ENCODE data around the gene SEMA3C. TPM values are rescaled to one million over a fixed set of nuclear protein-coding genes. Genes with fewer than 3 reads are reported as not detected.
A peak's percentile ranks its signal among the peaks of the same experiment; 100 is the strongest.

Gene SEMA3C
- total RNA-seq, 2 experiments from 2014 or later = 0.08 TPM

DNA sequence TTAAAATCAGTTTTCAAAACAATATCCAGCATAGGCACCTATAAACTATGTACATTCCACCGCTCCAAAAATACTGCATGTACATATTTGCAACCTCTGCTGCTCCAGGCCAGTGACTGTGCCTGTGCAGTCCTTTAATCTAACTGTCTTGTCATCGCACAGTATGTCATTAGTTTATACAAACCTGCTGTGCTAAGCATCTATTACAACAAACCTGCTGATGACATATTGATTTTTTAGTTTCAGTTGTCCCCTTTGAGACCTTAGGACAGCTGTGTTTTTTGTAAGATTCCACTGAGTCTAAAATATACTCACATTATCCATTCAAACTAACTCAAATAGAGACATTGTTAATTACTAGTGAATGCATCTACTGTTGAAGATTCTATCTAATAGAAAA lies 33.1 kb downstream of the SEMA3C start:
- no peak overlapping the region for H3K27ac Mint-ChIP-seq
- no peaks in the 10 kb centered on the region for H3K4me1 ChIP-seq (ENCODE audit: insufficient read depth, low read length)
- ChIA-PET POLR2A (no interaction called here), CTCF (no interaction called here)
- no peak for DNase-seq
- H3K27me3 ChIP-seq (ENCODE audit: control insufficient read depth in 1 of 2, insufficient read depth in 2 of 2, low read length in 2 of 2) = no peaks in the 10 kb centered on the region
- intact Hi-C loops (cut with DNase I, micrococcal nuclease) = no loop called here
- H3K9me3 Mint-ChIP-seq = peaks cover 3% of the 10 kb centered on the region
- no peaks in the 10 kb centered on the region for H3K27me3 Mint-ChIP-seq
- H3K9me3 ChIP-seq (ENCODE audit: control insufficient read depth in 1 of 2, insufficient read depth in 1 of 2, low read length in 2 of 2) = no peaks in the 10 kb centered on the region
- H3K4me1 Mint-ChIP-seq (ENCODE audit: low read depth) = no peaks in the 10 kb centered on the region
- H3K36me3 Mint-ChIP-seq (ENCODE audit: low read depth) = no peaks in the 10 kb centered on the region
- ATAC-seq (ENCODE audit: poor library complexity) = no peak
- H3K36me3 ChIP-seq (ENCODE audit: insufficient read depth, low read length) = no peaks in the 10 kb centered on the region
- H3K4me3 Mint-ChIP-seq = no peak overlapping the region
- no peak overlapping the region for H3K4me3 ChIP-seq (ENCODE audit: low read length)
- H3K27ac ChIP-seq (ENCODE audit: low read depth in 1 of 2, low read length in 2 of 2) = no peak overlapping the region
- TF ChIP-seq, protein P1, sequence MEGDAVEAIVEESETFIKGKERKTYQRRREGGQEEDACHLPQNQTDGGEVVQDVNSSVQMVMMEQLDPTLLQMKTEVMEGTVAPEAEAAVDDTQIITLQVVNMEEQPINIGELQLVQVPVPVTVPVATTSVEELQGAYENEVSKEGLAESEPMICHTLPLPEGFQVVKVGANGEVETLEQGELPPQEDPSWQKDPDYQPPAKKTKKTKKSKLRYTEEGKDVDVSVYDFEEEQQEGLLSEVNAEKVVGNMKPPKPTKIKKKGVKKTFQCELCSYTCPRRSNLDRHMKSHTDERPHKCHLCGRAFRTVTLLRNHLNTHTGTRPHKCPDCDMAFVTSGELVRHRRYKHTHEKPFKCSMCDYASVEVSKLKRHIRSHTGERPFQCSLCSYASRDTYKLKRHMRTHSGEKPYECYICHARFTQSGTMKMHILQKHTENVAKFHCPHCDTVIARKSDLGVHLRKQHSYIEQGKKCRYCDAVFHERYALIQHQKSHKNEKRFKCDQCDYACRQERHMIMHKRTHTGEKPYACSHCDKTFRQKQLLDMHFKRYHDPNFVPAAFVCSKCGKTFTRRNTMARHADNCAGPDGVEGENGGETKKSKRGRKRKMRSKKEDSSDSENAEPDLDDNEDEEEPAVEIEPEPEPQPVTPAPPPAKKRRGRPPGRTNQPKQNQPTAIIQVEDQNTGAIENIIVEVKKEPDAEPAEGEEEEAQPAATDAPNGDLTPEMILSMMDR (IDR thresholded peaks at IDR 0.05) = no peak

DNA sequence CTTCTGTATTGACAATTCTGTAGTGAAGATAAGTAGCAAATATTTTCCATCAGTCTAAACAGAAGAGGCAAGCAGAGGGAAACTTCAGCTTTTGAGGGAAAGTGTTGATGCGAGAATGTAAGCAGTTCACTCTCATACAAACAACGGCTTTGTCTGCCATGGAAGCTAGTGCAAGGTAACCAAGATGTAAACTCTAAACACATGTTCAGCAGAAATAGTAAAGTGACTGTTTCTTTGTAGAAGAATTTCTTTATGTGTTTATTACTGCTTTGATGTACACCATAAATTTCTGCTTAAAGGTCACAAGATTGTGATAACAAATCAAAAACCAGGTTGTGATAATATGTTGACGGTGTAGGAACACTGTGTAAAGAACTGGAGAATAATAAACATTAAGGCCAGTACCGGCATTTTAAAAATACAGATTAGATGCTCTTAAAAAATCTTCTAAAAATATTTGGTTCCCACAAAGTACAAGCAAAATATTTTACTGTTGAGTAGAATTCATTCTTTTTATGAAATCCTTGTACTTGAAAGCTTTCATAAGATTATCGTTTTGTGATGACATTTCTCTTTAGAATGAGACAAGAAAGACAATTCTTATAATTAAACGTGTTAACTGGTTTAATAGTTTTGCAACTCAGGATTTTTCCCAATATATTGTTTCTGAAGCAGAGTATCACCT lies 34.2 kb downstream of the SEMA3C start:
- H3K4me1 ChIP-seq (ENCODE audit: insufficient read depth, low read length) = no peaks in the 10 kb centered on the region
- no peaks in the 10 kb centered on the region for H3K9me3 ChIP-seq (ENCODE audit: control insufficient read depth in 1 of 2, insufficient read depth in 1 of 2, low read length in 2 of 2)
- DNase-seq = no peak
- H3K27me3 Mint-ChIP-seq = no peaks in the 10 kb centered on the region
- ChIA-PET CTCF (no interaction called here), POLR2A (no interaction called here)
- no peak for ATAC-seq (ENCODE audit: poor library complexity)
- TF ChIP-seq, protein P1 (IDR thresholded peaks at IDR 0.05) = no peak
- H3K36me3 Mint-ChIP-seq (ENCODE audit: low read depth) = no peaks in the 10 kb centered on the region
- peaks cover 3% of the 10 kb centered on the region for H3K9me3 Mint-ChIP-seq
- no peak overlapping the region for H3K27ac ChIP-seq (ENCODE audit: low read depth in 1 of 2, low read length in 2 of 2)
- H3K27ac Mint-ChIP-seq = no peak overlapping the region
- intact Hi-C loops (cut with DNase I, micrococcal nuclease) = no loop called here
- no peak overlapping the region for H3K4me3 Mint-ChIP-seq
- H3K27me3 ChIP-seq (ENCODE audit: control insufficient read depth in 1 of 2, insufficient read depth in 2 of 2, low read length in 2 of 2) = no peaks in the 10 kb centered on the region
- no peaks in the 10 kb centered on the region for H3K36me3 ChIP-seq (ENCODE audit: insufficient read depth, low read length)
- H3K4me3 ChIP-seq (ENCODE audit: low read length) = no peak overlapping the region
- no peaks in the 10 kb centered on the region for H3K4me1 Mint-ChIP-seq (ENCODE audit: low read depth)

DNA sequence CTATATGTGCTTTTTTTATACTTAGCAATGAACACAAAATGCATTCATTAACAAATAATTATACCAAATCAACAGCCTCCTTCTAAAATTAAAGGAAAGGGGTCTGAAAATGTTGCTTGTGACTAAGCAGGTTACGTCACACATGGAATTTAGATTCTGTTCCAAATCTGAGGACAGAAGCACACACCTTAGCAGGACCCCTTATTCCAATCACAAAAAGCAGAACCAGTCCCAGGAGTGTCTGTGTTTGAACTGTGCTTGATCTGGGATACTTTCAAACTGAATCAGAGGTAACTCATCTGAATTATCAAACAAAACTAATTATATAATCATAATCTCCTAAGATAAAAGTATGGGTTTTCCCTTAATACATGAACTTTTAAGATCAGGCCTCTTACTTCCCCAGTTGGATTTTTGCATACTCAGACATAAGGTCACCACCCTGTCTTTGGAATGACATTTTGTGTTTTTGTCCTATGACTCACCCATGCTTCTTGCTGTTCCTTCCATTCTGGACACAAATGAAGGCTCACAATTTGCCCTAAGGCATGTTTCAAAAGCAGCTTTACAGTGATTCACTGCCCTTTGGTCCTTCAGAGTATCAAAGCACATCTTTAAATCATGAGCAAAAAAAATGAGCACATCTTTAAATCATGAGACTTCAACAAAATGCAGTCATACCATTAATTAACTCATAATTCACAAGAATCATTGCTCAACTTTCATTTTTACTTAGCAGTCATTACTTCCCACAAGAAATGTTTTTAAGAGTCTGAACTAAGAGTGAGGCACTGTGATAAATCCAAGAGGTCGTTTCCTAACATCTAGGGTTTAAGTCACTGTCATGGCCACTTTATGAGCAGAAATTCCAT lies 35.5 kb downstream of the SEMA3C start:
- Mint-ChIP-seq H3K27me3 (no peaks in the 10 kb centered on the region), H3K27ac (no peak overlapping the region), H3K4me3 (no peak overlapping the region), H3K36me3 (ENCODE audit: low read depth) (no peaks in the 10 kb centered on the region), H3K9me3 (peaks cover 3% of the 10 kb centered on the region), H3K4me1 (ENCODE audit: low read depth) (no peaks in the 10 kb centered on the region)
- TF ChIP-seq, protein P1 (IDR thresholded peaks at IDR 0.05) = no peak
- DNase-seq = peak in 2 of 14 experiments; percentile 37 to 60
- Histone ChIP-seq H3K4me1 (ENCODE audit: insufficient read depth, low read length) (no peaks in the 10 kb centered on the region), H3K4me3 (ENCODE audit: low read length) (no peak overlapping the region), H3K9me3 (ENCODE audit: control insufficient read depth in 1 of 2, insufficient read depth in 1 of 2, low read length in 2 of 2) (no peaks in the 10 kb centered on the region), H3K27me3 (ENCODE audit: control insufficient read depth in 1 of 2, insufficient read depth in 2 of 2, low read length in 2 of 2) (no peaks in the 10 kb centered on the region), H3K27ac (ENCODE audit: low read depth in 1 of 2, low read length in 2 of 2) (no peak overlapping the region), H3K36me3 (ENCODE audit: insufficient read depth, low read length) (no peaks in the 10 kb centered on the region)
- CTCF ChIA-PET = no interaction called here
- no peak for ATAC-seq (ENCODE audit: poor library complexity)
- intact Hi-C loops (cut with DNase I, micrococcal nuclease) = no loop called here
- POLR2A ChIA-PET = interaction anchor here (0.6 kb wide), 1 partner anchor 344 kb away, joined by 3 read pairs; no protein-coding TSS in a partner anchor

Measured in CD4-positive, alpha-beta T cell (primary cell).